ENCODE measurements around the gene KRTCAP3. TPM values are rescaled to one million over a fixed set of nuclear protein-coding genes. Genes with fewer than 3 reads are reported as not detected.

Gene KRTCAP3
- total and polyA plus RNA-seq, 2 donors (not counting 1 experiment from before 2014, with no cell fraction given), result 8.6 to 15.0 TPM

GRCh38 chr2:27471961-27472360 lies 29.8 kb downstream of the KRTCAP3 start:
- WGBS (ENCODE audit: insufficient coverage), result 94% methylated on average over 3 of the region's 5 CpGs
- H2AFZ ChIP-seq (ENCODE audit: insufficient read depth, low read depth, low read length, poor library complexity, severe bottlenecking), result no peak overlapping the region

DNA sequence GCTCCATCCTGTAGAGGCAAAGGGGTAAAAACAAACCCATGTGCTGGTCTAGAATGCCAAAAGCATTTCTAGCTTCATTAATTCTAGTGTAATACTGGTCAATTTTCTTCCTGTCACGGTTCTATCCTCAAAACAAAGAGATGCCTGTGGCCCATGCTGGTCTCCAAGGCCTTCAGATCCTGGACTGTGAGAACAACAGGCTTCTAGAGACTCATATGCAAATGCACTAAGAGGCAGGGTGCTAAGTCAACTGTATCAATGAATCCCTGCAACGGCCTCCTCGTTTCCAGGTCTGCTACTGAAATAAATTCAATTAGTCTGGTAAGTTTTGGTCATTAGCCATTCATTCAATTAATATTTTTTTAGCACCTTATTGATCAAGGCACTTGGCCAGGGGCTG lies 43.3 kb downstream of the KRTCAP3 start:
- intact Hi-C loops (cut with micrococcal nuclease), result loop anchor here (5.0 kb wide), 1 partner anchor 43 kb away; the partner anchor contains the start of gene KRTCAP3
- H3K9me3 ChIP-seq (ENCODE audit: control extremely low read depth in 1 of 3, control insufficient read depth in 2 of 3, insufficient read depth in 1 of 3, low read length in 2 of 3), result no peaks in the 10 kb centered on the region
- ATAC-seq (ENCODE audit: low read depth) (no peak), DNase-seq (no peak)
- H3K4me3 ChIP-seq (ENCODE audit: control extremely low read depth in 1 of 5, extremely low read depth in 1 of 5, insufficient read depth in 1 of 5, low read depth in 2 of 5, low read length in 4 of 5), result no peak overlapping the region
- H3K4me1 Mint-ChIP-seq, result peaks cover 26% of the 10 kb centered on the region
- no peak overlapping the region for H3K9ac ChIP-seq (ENCODE audit: low read length)
- no peaks in the 10 kb centered on the region for H4K20me1 ChIP-seq (ENCODE audit: control insufficient read depth, insufficient read depth, low read length, poor library complexity, severe bottlenecking)
- H3K4me3 Mint-ChIP-seq, result no peak overlapping the region
- CTCF ChIA-PET, result interaction anchor here (1.2 kb wide), 1 partner anchor 51 kb away, joined by 5 read pairs; no protein-coding TSS in a partner anchor
- H2AFZ ChIP-seq (ENCODE audit: insufficient read depth, low read depth, low read length, poor library complexity, severe bottlenecking), result no peak overlapping the region
- POLR2A ChIA-PET, result no interaction called here
- H3K27me3 Mint-ChIP-seq, result no peaks in the 10 kb centered on the region
- H3K4me2 ChIP-seq (replicated peaks; ENCODE audit: low read depth, low read length, poor library complexity, severe bottlenecking), result no peak overlapping the region
- H3K4me1 ChIP-seq (ENCODE audit: control insufficient read depth in 2 of 2, insufficient read depth in 2 of 2, low read length in 2 of 2), result peaks cover 11 to 16% of the 10 kb centered on the region in 2 donors
- no peak overlapping the region for H3K27ac ChIP-seq (ENCODE audit: low read length in 2 of 2)
- H3K27me3 ChIP-seq (replicated peaks in 1 of 4; ENCODE audit: control extremely low read depth in 1 of 4, control insufficient read depth in 3 of 4, insufficient read depth in 4 of 4, low read length in 3 of 4), result no peaks in the 10 kb centered on the region
- whole genome bisulfite sequencing (ENCODE audit: insufficient coverage), result 80% methylated on average over 1 of the region's 3 CpGs
- H3K9me3 Mint-ChIP-seq (ENCODE audit: insufficient read depth), result no peaks in the 10 kb centered on the region
- no peak overlapping the region for H3K27ac Mint-ChIP-seq
- no peaks in the 10 kb centered on the region for H3K79me2 ChIP-seq (ENCODE audit: control insufficient read depth, insufficient read depth, low read length)
- TF ChIP-seq, protein P1, sequence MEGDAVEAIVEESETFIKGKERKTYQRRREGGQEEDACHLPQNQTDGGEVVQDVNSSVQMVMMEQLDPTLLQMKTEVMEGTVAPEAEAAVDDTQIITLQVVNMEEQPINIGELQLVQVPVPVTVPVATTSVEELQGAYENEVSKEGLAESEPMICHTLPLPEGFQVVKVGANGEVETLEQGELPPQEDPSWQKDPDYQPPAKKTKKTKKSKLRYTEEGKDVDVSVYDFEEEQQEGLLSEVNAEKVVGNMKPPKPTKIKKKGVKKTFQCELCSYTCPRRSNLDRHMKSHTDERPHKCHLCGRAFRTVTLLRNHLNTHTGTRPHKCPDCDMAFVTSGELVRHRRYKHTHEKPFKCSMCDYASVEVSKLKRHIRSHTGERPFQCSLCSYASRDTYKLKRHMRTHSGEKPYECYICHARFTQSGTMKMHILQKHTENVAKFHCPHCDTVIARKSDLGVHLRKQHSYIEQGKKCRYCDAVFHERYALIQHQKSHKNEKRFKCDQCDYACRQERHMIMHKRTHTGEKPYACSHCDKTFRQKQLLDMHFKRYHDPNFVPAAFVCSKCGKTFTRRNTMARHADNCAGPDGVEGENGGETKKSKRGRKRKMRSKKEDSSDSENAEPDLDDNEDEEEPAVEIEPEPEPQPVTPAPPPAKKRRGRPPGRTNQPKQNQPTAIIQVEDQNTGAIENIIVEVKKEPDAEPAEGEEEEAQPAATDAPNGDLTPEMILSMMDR (IDR thresholded peaks at IDR 0.05), result no peak
- H3K36me3 ChIP-seq (replicated peaks in 1 of 2; ENCODE audit: control extremely low read depth in 1 of 2, control insufficient read depth in 1 of 2, extremely low read depth in 1 of 2, insufficient read depth in 2 of 2, low read length in 1 of 2), result peaks cover 1 to 4% of the 10 kb centered on the region in 2 experiments

More at GRCh38 chr2:27471961-27472360, 29.8 kb downstream of the KRTCAP3 start:
- H3K27me3 ChIP-seq (replicated peaks in 1 of 4; ENCODE audit: control extremely low read depth in 1 of 4, control insufficient read depth in 3 of 4, insufficient read depth in 4 of 4, low read length in 3 of 4), result no peaks in the 10 kb centered on the region
- no peak overlapping the region for H3K27ac Mint-ChIP-seq
- H3K9me3 ChIP-seq (ENCODE audit: control extremely low read depth in 1 of 3, control insufficient read depth in 2 of 3, insufficient read depth in 1 of 3, low read length in 2 of 3), result no peaks in the 10 kb centered on the region
- POLR2A ChIA-PET, result no interaction called here
- no peak overlapping the region for H3K4me2 ChIP-seq (replicated peaks; ENCODE audit: low read depth, low read length, poor library complexity, severe bottlenecking)
- peaks cover 0 to 11% of the 10 kb centered on the region in 2 experiments for H3K36me3 ChIP-seq (replicated peaks in 1 of 2; ENCODE audit: control extremely low read depth in 1 of 2, control insufficient read depth in 1 of 2, extremely low read depth in 1 of 2, insufficient read depth in 2 of 2, low read length in 1 of 2)
- H3K27ac ChIP-seq (ENCODE audit: low read length in 2 of 2), result no peak overlapping the region
- TF ChIP-seq EZH2 (IDR thresholded peaks at IDR 0.05; ENCODE audit: borderline replicate concordance, insufficient read depth, low read depth, low read length, poor library complexity, severe bottlenecking), result no peak
- TF ChIP-seq, protein P1 (IDR thresholded peaks at IDR 0.05), result no peak
- no peaks in the 10 kb centered on the region for H3K4me1 Mint-ChIP-seq
- ATAC-seq (ENCODE audit: low read depth) (no peak), DNase-seq (no peak)
- no peaks in the 10 kb centered on the region for H3K27me3 Mint-ChIP-seq
- no peaks in the 10 kb centered on the region for H3K4me1 ChIP-seq (ENCODE audit: control insufficient read depth in 2 of 2, insufficient read depth in 2 of 2, low read length in 2 of 2)
- H3K4me3 ChIP-seq (ENCODE audit: control extremely low read depth in 1 of 5, extremely low read depth in 1 of 5, insufficient read depth in 1 of 5, low read depth in 2 of 5, low read length in 4 of 5), result no peak overlapping the region
- CTCF ChIA-PET, result no interaction called here
- no peaks in the 10 kb centered on the region for H4K20me1 ChIP-seq (ENCODE audit: control insufficient read depth, insufficient read depth, low read length, poor library complexity, severe bottlenecking)
- H3K4me3 Mint-ChIP-seq, result no peak overlapping the region
- H3K79me2 ChIP-seq (ENCODE audit: control insufficient read depth, insufficient read depth, low read length), result no peaks in the 10 kb centered on the region
- intact Hi-C loops (cut with micrococcal nuclease), result no loop called here
- no peak overlapping the region for H3K9ac ChIP-seq (ENCODE audit: low read length)
- H3K9me3 Mint-ChIP-seq (ENCODE audit: insufficient read depth), result no peaks in the 10 kb centered on the region
